ENCODE data around the gene DNAJC16.

Gene DNAJC16

GRCh38 chr1:15570861-15571260 is 44.2 kb downstream of the DNAJC16 start:
- H3K9me3 ChIP-seq (ENCODE audit: control insufficient read depth in 2 of 2, low read length in 2 of 2): no peaks in the 10 kb centered on the region
- no peak overlapping the region for H3K27ac ChIP-seq (ENCODE audit: low read length)
- H3K27me3 ChIP-seq (ENCODE audit: control insufficient read depth in 1 of 2, insufficient read depth in 2 of 2, low read length in 2 of 2): no peaks in the 10 kb centered on the region
- H3K9ac ChIP-seq (ENCODE audit: low read length in 2 of 2): no peak overlapping the region
- H3K4me3 ChIP-seq (ENCODE audit: low read length in 2 of 2): no peak overlapping the region
- H3K36me3 ChIP-seq (ENCODE audit: control insufficient read depth in 2 of 2, insufficient read depth in 2 of 2, low read length in 2 of 2): peaks cover 35 to 36% of the 10 kb centered on the region in 2 donors
- H3K4me1 ChIP-seq (ENCODE audit: control insufficient read depth, insufficient read depth, low read length): no peaks in the 10 kb centered on the region

DNA sequence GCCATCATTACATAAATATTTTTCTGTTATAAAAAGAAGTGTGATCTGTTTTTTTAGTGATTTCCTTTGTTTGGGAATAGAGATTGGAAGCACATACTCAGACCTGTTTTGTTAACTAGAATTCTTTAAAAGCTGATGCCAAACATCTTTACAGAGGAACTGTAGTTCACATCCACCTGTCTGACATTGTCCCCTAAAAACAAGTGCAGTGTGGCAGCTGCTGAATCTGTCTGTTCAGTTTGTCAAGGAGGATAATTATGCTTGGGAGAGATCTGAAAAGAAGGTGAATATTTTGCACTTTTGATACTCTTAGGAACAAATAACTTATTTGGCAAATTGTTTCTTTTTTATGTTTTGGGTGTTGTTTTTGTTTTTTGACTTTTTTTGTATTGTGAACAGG is 44.6 kb downstream of the DNAJC16 start:
- Histone ChIP-seq H3K27me3 (ENCODE audit: control insufficient read depth in 1 of 2, insufficient read depth in 2 of 2, low read length in 2 of 2) (no peaks in the 10 kb centered on the region), H3K9me3 (ENCODE audit: control insufficient read depth in 2 of 2, low read length in 2 of 2) (no peaks in the 10 kb centered on the region), H3K9ac (ENCODE audit: low read length in 2 of 2) (no peak overlapping the region), H3K36me3 (ENCODE audit: control insufficient read depth in 2 of 2, insufficient read depth in 2 of 2, low read length in 2 of 2) (peaks cover 31 to 32% of the 10 kb centered on the region in 2 donors), H3K4me3 (ENCODE audit: low read length in 2 of 2) (no peak overlapping the region), H3K27ac (ENCODE audit: low read length) (no peak overlapping the region), H3K4me1 (ENCODE audit: control insufficient read depth, insufficient read depth, low read length) (no peaks in the 10 kb centered on the region)

DNA sequence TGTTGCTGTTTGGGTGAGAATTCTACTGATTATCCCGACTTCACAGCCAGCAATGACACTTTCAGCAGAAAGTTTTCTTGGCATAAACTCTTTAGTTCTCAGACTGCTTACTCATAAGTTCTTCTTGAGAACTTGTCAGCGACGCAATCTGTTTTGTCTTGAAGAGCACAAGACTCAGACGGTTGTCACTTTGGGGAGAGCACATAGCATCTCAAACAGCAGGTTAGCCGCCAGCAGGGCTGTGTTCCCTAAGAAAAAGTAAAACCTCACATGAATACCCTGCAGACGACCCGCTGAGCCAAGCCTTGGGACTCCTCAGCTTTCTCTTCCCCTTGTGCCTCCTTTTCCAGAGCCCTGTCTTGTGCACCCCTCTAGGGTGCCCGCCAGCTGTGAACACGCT is 46.8 kb downstream of the DNAJC16 start:
- Histone ChIP-seq H3K27me3 (ENCODE audit: control insufficient read depth in 1 of 2, insufficient read depth in 2 of 2, low read length in 2 of 2) (no peaks in the 10 kb centered on the region), H3K9me3 (ENCODE audit: control insufficient read depth in 2 of 2, low read length in 2 of 2) (no peaks in the 10 kb centered on the region), H3K4me3 (ENCODE audit: low read length in 2 of 2) (no peak overlapping the region), H3K27ac (ENCODE audit: low read length) (no peak overlapping the region), H3K36me3 (ENCODE audit: control insufficient read depth in 2 of 2, insufficient read depth in 2 of 2, low read length in 2 of 2) (peaks cover 11% of the 10 kb centered on the region in 2 donors), H3K9ac (ENCODE audit: low read length in 2 of 2) (no peak overlapping the region), H3K4me1 (ENCODE audit: control insufficient read depth, insufficient read depth, low read length) (no peaks in the 10 kb centered on the region)

GRCh38 chr1:15574741-15575140 is 48.1 kb downstream of the DNAJC16 start:
- peaks cover 3 to 5% of the 10 kb centered on the region in 2 donors for H3K36me3 ChIP-seq (ENCODE audit: control insufficient read depth in 2 of 2, insufficient read depth in 2 of 2, low read length in 2 of 2)
- no peak overlapping the region for H3K27ac ChIP-seq (ENCODE audit: low read length)
- no peak overlapping the region for H3K4me3 ChIP-seq (ENCODE audit: low read length in 2 of 2)
- H3K9ac ChIP-seq (ENCODE audit: low read length in 2 of 2): no peak overlapping the region
- no peaks in the 10 kb centered on the region for H3K27me3 ChIP-seq (ENCODE audit: control insufficient read depth in 1 of 2, insufficient read depth in 2 of 2, low read length in 2 of 2)
- no peaks in the 10 kb centered on the region for H3K9me3 ChIP-seq (ENCODE audit: control insufficient read depth in 2 of 2, low read length in 2 of 2)
- no peaks in the 10 kb centered on the region for H3K4me1 ChIP-seq (ENCODE audit: control insufficient read depth, insufficient read depth, low read length)

DNA sequence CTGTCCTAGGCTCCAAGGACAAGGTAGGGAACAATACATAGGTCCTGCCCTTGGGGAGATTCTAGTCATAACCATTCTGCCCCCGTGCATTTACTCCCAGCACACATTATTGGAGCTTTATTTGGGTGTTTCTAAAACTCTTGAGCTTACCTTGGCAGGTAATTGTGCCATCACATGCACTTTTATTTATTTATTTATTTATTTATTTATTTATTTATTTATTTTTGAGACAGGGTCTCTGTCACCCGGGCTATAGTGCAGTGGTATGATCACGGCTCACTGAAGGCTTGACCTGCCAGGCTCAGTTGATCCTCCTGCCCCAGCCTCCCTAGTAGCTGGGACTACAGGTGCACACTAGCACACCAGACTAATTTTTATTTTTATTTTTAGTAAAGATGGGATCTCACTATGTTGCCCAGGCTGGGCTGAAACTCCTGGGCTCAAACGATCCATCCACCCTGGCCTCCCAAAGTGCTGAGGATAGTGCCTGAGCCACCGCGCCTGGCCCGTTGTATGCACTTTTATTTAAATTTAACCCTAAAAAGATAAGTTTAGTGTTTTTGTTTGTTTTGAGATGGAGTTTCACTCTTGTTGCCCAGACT is 49.0 kb downstream of the DNAJC16 start:
- Histone ChIP-seq H3K4me3 (ENCODE audit: low read length in 2 of 2) (no peak overlapping the region), H3K9ac (ENCODE audit: low read length in 2 of 2) (no peak overlapping the region), H3K36me3 (ENCODE audit: control insufficient read depth in 2 of 2, insufficient read depth in 2 of 2, low read length in 2 of 2) (peaks cover 2% of the 10 kb centered on the region in 2 donors), H3K27me3 (ENCODE audit: control insufficient read depth in 1 of 2, insufficient read depth in 2 of 2, low read length in 2 of 2) (no peaks in the 10 kb centered on the region), H3K27ac (ENCODE audit: low read length) (no peak overlapping the region), H3K9me3 (ENCODE audit: control insufficient read depth in 2 of 2, low read length in 2 of 2) (no peaks in the 10 kb centered on the region), H3K4me1 (ENCODE audit: control insufficient read depth, insufficient read depth, low read length) (no peaks in the 10 kb centered on the region)

GRCh38 chr1:15577691-15578090 is 51.0 kb downstream of the DNAJC16 start:
- Histone ChIP-seq H3K36me3 (ENCODE audit: control insufficient read depth in 2 of 2, insufficient read depth in 2 of 2, low read length in 2 of 2) (no peaks in the 10 kb centered on the region), H3K9ac (ENCODE audit: low read length in 2 of 2) (no peak overlapping the region), H3K27ac (ENCODE audit: low read length) (no peak overlapping the region), H3K27me3 (ENCODE audit: control insufficient read depth in 1 of 2, insufficient read depth in 2 of 2, low read length in 2 of 2) (no peaks in the 10 kb centered on the region), H3K4me3 (ENCODE audit: low read length in 2 of 2) (no peak overlapping the region), H3K9me3 (ENCODE audit: control insufficient read depth in 2 of 2, low read length in 2 of 2) (no peaks in the 10 kb centered on the region), H3K4me1 (ENCODE audit: control insufficient read depth, insufficient read depth, low read length) (no peaks in the 10 kb centered on the region)

- H3K9me3 ChIP-seq (ENCODE audit: control insufficient read depth in 2 of 2, low read length in 2 of 2): no peaks in the 10 kb centered on the region
- no peak overlapping the region for H3K4me3 ChIP-seq (ENCODE audit: low read length in 2 of 2)
- H3K27ac ChIP-seq (ENCODE audit: low read length): no peak overlapping the region
- no peaks in the 10 kb centered on the region for H3K36me3 ChIP-seq (ENCODE audit: control insufficient read depth in 2 of 2, insufficient read depth in 2 of 2, low read length in 2 of 2)
- H3K4me1 ChIP-seq (ENCODE audit: control insufficient read depth, insufficient read depth, low read length): no peaks in the 10 kb centered on the region
- no peak overlapping the region for H3K9ac ChIP-seq (ENCODE audit: low read length in 2 of 2)
- H3K27me3 ChIP-seq (ENCODE audit: control insufficient read depth in 1 of 2, insufficient read depth in 2 of 2, low read length in 2 of 2): no peaks in the 10 kb centered on the region
Observed at GRCh38 chr1:15578921-15579682, 52.5 kb downstream of the DNAJC16 start.

DNA sequence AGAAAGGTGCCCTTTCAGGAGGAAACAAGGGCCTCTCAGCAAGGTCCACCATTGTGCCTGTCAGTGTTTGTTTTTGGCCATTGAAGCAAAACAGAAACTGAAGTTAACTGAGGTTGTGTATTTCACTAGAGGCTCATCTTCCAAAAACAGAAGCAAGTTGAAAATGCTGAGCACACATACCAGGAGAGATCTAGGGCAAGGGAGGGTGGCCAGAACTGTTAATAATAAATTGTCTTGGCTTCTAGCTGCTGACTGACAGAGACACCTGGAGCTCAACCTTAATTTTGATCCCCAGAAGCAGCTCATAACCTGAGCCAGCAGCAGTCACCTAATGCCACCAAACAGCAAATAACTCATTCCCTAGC is 53.0 kb downstream of the DNAJC16 start:
- Histone ChIP-seq H3K4me1 (ENCODE audit: control insufficient read depth, insufficient read depth, low read length) (peaks cover 4% of the 10 kb centered on the region), H3K4me3 (ENCODE audit: low read length in 2 of 2) (no peak overlapping the region), H3K36me3 (ENCODE audit: control insufficient read depth in 2 of 2, insufficient read depth in 2 of 2, low read length in 2 of 2) (no peaks in the 10 kb centered on the region), H3K9me3 (ENCODE audit: control insufficient read depth in 2 of 2, low read length in 2 of 2) (no peaks in the 10 kb centered on the region), H3K27ac (ENCODE audit: low read length) (no peak overlapping the region), H3K9ac (ENCODE audit: low read length in 2 of 2) (no peak overlapping the region), H3K27me3 (ENCODE audit: control insufficient read depth in 1 of 2, insufficient read depth in 2 of 2, low read length in 2 of 2) (peaks cover 0 to 4% of the 10 kb centered on the region in 2 donors)

GRCh38 chr1:15583016-15583706 is 56.5 kb downstream of the DNAJC16 start:
- H3K27ac ChIP-seq (ENCODE audit: low read length): no peak overlapping the region
- no peak overlapping the region for H3K4me3 ChIP-seq (ENCODE audit: low read length in 2 of 2)
- peaks cover 10% of the 10 kb centered on the region for H3K4me1 ChIP-seq (ENCODE audit: control insufficient read depth, insufficient read depth, low read length)
- no peaks in the 10 kb centered on the region for H3K9me3 ChIP-seq (ENCODE audit: control insufficient read depth in 2 of 2, low read length in 2 of 2)
- peaks cover 0 to 8% of the 10 kb centered on the region in 2 donors for H3K27me3 ChIP-seq (ENCODE audit: control insufficient read depth in 1 of 2, insufficient read depth in 2 of 2, low read length in 2 of 2)
- no peak overlapping the region for H3K9ac ChIP-seq (ENCODE audit: low read length in 2 of 2)
- H3K36me3 ChIP-seq (ENCODE audit: control insufficient read depth in 2 of 2, insufficient read depth in 2 of 2, low read length in 2 of 2): no peaks in the 10 kb centered on the region

GRCh38 chr1:15584489-15585363 is 58.1 kb downstream of the DNAJC16 start, which contains the start of gene AGMAT:
Gene AGMAT (minus strand): TSS chr1:15585051. CDS start chr1:15584967, 84 bp downstream.
- peak within 1 kb of the TSS; percentile 32 to 65 for H3K4me3 ChIP-seq (ENCODE audit: low read length in 2 of 2)
- peak within 1 kb of the TSS in 1 of 2 donors; percentile 21 for H3K9ac ChIP-seq (ENCODE audit: low read length in 2 of 2)
- H3K9me3 ChIP-seq (ENCODE audit: control insufficient read depth in 2 of 2, low read length in 2 of 2): no peaks in the 10 kb centered on the region
- H3K27ac ChIP-seq (ENCODE audit: low read length): no peak within 1 kb of the TSS
- H3K27me3 ChIP-seq (ENCODE audit: control insufficient read depth in 1 of 2, insufficient read depth in 2 of 2, low read length in 2 of 2): peaks cover 0 to 8% of the 10 kb centered on the region in 2 donors
- H3K4me1 ChIP-seq (ENCODE audit: control insufficient read depth, insufficient read depth, low read length): peaks cover 10% of the 10 kb centered on the region
- no peaks in the 10 kb centered on the region for H3K36me3 ChIP-seq (ENCODE audit: control insufficient read depth in 2 of 2, insufficient read depth in 2 of 2, low read length in 2 of 2)
